Testis (tissue), 2 donors: Measurements from ENCODE around the gene ATP6V1G2.

ENCODE experiments used
- CTCF ChIP-seq, 3 experiments: fragments of 450-650 bp in 2 of 3; fragments of 200-600 bp in 1 of 3; sonication (generic) in 1 of 3; IDR thresholded peaks; one replicate each; pipeline ENCODE4 v1.5.1; 2016 to 2019; ENCODE audit warnings: antibody characterized with exemption in 3 of 3, mild to moderate bottlenecking in 2 of 3, moderate library complexity in 1 of 3
- POLR2A ChIP-seq: fragments of 450-650 bp; IDR thresholded peaks from one replicate; pipeline ENCODE4 v1.6.1; 2017; ENCODE audit warnings: antibody characterized with exemption, mild to moderate bottlenecking, moderate library complexity

GRCh38 chr6:31587791-31588777 is 41.7 kb upstream of the ATP6V1G2 start:
- TF ChIP-seq POLR2A (no peak), CTCF (IDR thresholded peaks at IDR 0.05) (no peak)
